Measurements from ENCODE around the gene HSPE1. TPM values are rescaled to one million over a fixed set of nuclear protein-coding genes. Genes with fewer than 3 reads are reported as not detected.
"Not testable (repeated sequence)": the region's sequence is repeated elsewhere in the genome, so short reads cannot be mapped to it uniquely, and the experiment has no call there.

The HSPE1 gene
- 258 and 448 TPM in 2 replicates for total RNA-seq (2014; rRNA removed; shearing (Covaris generic))

- DNase-seq (ENCODE audit: low read depth) = peak; percentile 98
Measured at GRCh38 chr2:197499594-197500502, at the start of gene HSPE1, which contains the start of gene HSPD1. HSPE1 (plus strand) TSS chr2:197500379; CDS start chr2:197500437, 58 bp downstream. HSPD1 (minus strand) TSS chr2:197499840; CDS start chr2:197498848, 992 bp downstream.

GRCh38 chr2:197450465-197450864, 49.7 kb upstream of the HSPE1 start:
- no peak for DNase-seq (ENCODE audit: low read depth)

GRCh38 chr2:197450935-197451358, 49.2 kb upstream of the HSPE1 start:
- DNase-seq (ENCODE audit: low read depth) = not testable (repeated sequence)

- DNase-seq (ENCODE audit: low read depth) = no peak
Measured at GRCh38 chr2:197452754-197453122, 47.4 kb upstream of the HSPE1 start.

GRCh38 chr2:197453123-197453913, 46.9 kb upstream of the HSPE1 start, which contains the start of gene COQ10B:
COQ10B (plus strand) TSS chr2:197453552; CDS start chr2:197453561, 9 bp downstream.
- peak; percentile 98 for DNase-seq (ENCODE audit: low read depth)

- DNase-seq (ENCODE audit: low read depth) = no peak
Measured at GRCh38 chr2:197453914-197454398, 46.2 kb upstream of the HSPE1 start.

GRCh38 chr2:197454923-197455322, 45.3 kb upstream of the HSPE1 start:
- DNase-seq (ENCODE audit: low read depth) = no peak

- no peak for DNase-seq (ENCODE audit: low read depth)
Measured at GRCh38 chr2:197455428-197455827, 44.8 kb upstream of the HSPE1 start.

- no peak for DNase-seq (ENCODE audit: low read depth)
Measured at GRCh38 chr2:197460649-197461048, 39.5 kb upstream of the HSPE1 start.

GRCh38 chr2:197461057-197461456, 39.1 kb upstream of the HSPE1 start:
- DNase-seq (ENCODE audit: low read depth) = peak; percentile 11

GRCh38 chr2:197464175-197464574, 36.0 kb upstream of the HSPE1 start:
- peak; percentile 10 for DNase-seq (ENCODE audit: low read depth)

GRCh38 chr2:197472166-197472565, 28.0 kb upstream of the HSPE1 start:
- no peak for DNase-seq (ENCODE audit: low read depth)

- DNase-seq (ENCODE audit: low read depth) = no peak
Measured at GRCh38 chr2:197477797-197478196, 22.4 kb upstream of the HSPE1 start.

GRCh38 chr2:197480165-197481036, 19.8 kb upstream of the HSPE1 start:
- DNase-seq (ENCODE audit: low read depth) = no peak

- DNase-seq (ENCODE audit: low read depth) = not testable (repeated sequence)
Measured at GRCh38 chr2:197484248-197484647, 15.9 kb upstream of the HSPE1 start.

- DNase-seq (ENCODE audit: low read depth) = no peak
Measured at GRCh38 chr2:197486175-197486574, 14.0 kb upstream of the HSPE1 start.

- DNase-seq (ENCODE audit: low read depth) = no peak
Measured at GRCh38 chr2:197487385-197487784, 12.8 kb upstream of the HSPE1 start.

- DNase-seq (ENCODE audit: low read depth) = no peak
Measured at GRCh38 chr2:197495433-197496134, 4.6 kb upstream of the HSPE1 start.

GRCh38 chr2:197496695-197497094, 3.5 kb upstream of the HSPE1 start:
- DNase-seq (ENCODE audit: low read depth) = no peak

- DNase-seq (ENCODE audit: low read depth) = no peak
Measured at GRCh38 chr2:197497326-197497725, 2.9 kb upstream of the HSPE1 start.

All from M059J (cell line).